GM18870 (cell line): Measurements from ENCODE around the gene PRSS1.

Experiments
- ATAC-seq: cut with Tn5 transposase; IDR thresholded peaks from one replicate; pipeline ENCODE4 v1.9.1; 2021; ENCODE audit warnings: moderate library complexity; ENCODE audit not compliant: unreplicated experiment

Gene PRSS1

DNA sequence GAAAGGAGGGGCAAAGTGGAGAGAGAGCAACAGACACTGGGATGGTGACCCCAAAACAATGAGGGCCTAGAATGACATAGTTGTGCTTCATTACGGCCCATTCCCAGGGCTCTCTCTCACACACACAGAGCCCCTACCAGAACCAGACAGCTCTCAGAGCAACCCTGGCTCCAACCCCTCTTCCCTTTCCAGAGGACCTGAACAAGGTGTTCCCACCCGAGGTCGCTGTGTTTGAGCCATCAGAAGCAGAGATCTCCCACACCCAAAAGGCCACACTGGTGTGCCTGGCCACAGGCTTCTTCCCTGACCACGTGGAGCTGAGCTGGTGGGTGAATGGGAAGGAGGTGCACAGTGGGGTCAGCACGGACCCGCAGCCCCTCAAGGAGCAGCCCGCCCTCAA is 42.2 kb downstream of the PRSS1 start:
- ATAC-seq = no peak

DNA sequence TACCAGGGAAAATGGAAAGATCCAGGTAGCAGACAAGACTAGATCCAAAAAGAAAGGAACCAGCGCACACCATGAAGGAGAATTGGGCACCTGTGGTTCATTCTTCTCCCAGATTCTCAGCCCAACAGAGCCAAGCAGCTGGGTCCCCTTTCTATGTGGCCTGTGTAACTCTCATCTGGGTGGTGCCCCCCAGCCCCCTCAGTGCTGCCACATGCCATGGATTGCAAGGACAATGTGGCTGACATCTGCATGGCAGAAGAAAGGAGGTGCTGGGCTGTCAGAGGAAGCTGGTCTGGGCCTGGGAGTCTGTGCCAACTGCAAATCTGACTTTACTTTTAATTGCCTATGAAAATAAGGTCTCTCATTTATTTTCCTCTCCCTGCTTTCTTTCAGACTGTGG is 42.9 kb downstream of the PRSS1 start:
- no peak for ATAC-seq

DNA sequence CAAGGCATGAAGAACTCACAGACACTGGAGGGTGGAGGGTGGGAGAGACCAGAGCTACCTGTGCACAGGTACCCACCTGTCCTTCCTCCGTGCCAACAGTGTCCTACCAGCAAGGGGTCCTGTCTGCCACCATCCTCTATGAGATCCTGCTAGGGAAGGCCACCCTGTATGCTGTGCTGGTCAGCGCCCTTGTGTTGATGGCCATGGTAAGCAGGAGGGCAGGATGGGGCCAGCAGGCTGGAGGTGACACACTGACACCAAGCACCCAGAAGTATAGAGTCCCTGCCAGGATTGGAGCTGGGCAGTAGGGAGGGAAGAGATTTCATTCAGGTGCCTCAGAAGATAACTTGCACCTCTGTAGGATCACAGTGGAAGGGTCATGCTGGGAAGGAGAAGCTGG is 43.3 kb downstream of the PRSS1 start:
- no peak for ATAC-seq

DNA sequence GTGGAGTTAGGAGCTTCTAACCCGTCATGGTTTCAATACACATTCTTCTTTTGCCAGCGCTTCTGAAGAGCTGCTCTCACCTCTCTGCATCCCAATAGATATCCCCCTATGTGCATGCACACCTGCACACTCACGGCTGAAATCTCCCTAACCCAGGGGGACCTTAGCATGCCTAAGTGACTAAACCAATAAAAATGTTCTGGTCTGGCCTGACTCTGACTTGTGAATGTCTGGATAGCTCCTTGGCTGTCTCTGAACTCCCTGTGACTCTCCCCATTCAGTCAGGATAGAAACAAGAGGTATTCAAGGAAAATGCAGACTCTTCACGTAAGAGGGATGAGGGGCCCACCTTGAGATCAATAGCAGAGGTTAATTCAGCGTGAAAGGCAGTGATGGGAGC is 43.9 kb downstream of the PRSS1 start:
- ATAC-seq = no peak

DNA sequence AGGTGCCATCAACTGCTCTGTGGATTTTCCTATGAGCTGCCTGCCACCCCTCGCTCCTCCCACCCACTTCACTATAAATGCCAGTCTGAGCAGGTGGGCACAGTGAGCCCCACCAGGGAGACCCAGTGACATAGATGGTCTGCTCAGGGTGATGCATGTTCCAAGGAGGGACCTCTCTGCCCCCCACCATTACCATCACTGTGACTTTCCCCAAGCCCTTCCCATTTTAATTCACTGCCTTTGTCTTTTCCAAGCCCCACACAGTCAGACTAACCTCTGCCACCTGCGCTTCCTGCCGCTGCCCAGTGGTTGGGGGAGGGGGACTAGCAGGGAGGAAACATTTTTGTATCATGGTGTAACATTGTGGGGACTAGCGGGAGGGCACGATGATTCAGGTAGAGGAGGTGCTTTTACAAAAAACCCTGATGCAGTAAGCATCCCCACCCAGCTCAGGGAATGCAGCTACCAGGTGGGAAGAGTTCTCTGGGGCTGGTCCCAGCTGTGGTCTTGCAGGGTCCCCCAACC is 46.1 kb downstream of the PRSS1 start:
- no peak for ATAC-seq

DNA sequence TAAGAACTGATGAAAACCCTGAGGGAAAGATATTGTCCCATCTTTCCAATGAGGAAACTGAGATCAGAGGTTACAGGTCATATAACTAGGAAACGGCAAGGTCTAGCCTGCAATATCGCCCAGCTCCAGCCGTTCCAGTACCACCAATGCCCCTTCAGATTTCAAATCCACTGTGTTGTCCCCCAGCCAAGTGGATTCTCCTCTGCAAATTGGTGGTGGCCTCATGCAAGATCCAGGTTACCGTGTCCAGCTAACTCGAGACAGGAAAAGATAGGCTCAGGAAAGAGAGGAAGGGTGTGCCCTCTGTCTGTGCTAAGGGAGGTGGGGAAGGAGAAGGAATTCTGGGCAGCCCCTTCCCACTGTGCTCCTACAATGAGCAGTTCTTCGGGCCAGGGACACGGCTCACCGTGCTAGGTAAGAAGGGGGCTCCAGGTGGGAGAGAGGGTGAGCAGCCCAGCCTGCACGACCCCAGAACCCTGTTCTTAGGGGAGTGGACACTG is 46.8 kb downstream of the PRSS1 start:
- ATAC-seq = no peak

DNA sequence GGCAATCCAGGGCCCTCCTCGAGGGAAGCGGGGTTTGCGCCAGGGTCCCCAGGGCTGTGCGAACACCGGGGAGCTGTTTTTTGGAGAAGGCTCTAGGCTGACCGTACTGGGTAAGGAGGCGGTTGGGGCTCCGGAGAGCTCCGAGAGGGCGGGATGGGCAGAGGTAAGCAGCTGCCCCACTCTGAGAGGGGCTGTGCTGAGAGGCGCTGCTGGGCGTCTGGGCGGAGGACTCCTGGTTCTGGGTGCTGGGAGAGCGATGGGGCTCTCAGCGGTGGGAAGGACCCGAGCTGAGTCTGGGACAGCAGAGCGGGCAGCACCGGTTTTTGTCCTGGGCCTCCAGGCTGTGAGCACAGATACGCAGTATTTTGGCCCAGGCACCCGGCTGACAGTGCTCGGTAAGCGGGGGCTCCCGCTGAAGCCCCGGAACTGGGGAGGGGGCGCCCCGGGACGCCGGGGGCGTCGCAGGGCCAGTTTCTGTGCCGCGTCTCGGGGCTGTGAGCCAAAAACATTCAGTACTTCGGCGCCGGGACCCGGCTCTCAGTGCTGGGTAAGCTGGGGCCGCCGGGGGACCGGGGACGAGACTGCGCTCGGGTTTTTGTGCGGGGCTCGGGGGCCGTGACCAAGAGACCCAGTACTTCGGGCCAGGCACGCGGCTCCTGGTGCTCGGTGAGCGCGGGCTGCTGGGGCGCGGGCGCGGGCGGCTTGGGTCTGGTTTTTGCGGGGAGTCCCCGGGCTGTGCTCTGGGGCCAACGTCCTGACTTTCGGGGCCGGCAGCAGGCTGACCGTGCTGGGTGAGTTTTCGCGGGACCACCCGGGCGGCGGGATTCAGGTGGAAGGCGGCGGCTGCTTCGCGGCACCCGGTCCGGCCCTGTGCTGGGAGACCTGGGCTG is 47.5 kb downstream of the PRSS1 start:
- no peak for ATAC-seq

DNA sequence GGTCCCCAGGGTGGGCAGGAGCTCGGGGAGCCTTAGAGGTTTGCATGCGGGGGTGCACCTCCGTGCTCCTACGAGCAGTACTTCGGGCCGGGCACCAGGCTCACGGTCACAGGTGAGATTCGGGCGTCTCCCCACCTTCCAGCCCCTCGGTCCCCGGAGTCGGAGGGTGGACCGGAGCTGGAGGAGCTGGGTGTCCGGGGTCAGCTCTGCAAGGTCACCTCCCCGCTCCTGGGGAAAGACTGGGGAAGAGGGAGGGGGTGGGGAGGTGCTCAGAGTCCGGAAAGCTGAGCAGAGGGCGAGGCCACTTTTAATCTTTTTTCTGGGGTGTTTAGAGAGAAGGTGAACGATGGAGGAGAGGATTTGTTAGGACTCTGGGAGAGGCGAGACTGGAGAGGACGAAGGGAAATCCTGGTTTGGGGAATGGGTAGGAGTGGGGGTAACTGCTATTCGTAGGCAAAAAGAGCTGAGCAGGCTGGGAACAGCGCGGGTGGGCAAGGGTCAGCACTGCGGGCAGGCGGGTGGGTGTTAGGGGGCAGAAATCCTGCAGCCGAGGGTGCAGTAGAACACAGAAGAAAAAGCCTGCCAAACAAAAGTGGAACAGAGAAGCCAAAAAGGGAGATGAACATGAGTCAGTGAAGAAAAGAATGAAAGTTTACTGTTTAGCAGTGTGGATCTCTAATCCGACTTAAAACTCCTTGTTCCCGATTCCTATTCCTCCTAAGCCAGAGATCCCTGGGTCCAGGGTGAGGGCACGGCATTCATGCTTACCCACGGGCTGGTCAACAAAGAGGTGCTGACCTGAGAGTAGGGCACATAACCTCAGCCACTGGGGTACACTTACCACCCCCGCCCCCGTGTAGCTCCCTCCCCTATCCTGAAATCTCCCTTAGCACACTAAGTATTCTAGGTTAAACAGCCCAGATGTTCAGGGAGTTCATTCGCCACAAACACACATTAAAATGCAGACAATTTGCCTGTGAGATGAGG is 48.4 kb downstream of the PRSS1 start:
- ATAC-seq = no peak

DNA sequence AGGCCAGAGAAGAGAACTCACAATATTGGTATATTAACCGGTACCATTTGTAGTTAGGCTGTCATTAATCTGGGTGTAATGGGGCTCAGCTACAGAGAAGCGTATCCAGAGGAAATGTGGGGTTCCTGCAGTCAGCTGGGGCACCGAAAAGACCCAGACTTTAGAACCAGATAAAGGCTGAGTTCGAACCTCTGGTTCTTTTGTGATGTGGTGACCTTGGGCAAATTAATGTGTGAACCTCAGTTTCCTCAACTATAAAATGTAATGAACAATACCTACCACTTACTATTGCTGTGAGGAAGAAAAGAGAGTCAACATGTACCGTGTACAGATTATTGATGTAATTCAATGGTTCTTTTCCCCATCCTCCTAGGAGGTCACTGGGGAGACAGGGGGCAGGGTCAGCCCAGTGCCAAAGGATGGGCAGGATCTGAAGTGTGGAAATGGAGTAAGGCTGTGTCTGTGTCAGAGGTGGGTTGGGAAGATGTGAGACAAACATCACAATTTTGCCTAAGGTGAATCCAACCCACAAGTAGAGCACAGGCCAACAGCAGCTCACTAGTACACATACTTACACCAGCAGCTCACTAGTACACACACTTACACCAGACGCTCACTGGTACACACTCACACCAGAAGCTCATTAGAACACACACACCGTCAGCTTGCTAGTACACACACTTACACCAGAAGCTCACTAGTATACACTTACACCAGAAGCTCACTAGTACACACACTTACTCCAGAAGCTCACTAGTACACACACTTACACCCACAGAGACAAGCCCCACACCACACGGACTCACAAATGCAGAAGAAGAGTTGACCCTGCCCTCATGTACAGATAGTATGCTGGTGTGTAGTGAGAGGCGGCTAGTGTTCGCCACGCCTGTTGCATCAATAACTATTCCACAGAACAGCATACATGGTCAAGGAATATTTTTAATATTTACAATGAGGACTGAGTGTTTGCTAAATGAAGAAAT is 49.5 kb downstream of the PRSS1 start:
- ATAC-seq = no peak

DNA sequence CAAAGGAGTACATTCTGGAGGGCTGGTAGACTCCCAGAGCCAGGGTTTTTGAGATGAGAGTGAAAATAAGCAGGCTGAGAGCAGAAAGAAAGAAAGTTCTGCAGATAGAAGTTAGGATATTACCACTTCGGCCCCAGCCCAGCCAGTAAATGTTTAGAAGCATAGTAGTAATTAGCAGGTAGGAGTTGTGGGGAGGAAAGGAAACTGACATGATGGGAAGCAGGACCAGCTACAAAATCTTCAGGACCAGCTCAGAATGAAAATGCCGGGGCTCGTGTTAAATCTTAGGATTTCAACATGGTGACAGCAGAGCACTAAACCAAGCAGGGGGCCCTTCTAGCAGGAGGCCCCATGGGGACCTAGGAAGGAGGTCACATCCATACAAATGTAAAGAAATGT is 50.2 kb downstream of the PRSS1 start:
- no peak for ATAC-seq

DNA sequence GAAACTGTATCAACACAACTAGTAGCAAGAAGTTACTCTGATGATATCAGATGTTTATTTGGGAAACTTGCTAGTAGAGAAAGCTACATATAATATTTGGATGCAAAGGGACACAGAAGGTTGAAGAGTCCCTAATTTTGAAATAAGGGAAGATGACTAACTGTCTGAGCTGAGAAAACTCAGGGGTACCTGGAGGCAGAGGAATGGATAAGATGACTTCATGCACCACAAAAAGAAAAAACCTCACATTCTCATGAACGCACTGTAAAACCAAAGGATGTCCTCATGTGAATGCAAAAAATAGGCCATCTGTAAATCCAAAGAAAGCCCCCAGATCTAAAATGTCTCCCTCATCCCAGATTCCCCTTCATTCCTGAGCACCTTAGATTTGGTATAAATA is 50.8 kb downstream of the PRSS1 start:
- no peak for ATAC-seq

DNA sequence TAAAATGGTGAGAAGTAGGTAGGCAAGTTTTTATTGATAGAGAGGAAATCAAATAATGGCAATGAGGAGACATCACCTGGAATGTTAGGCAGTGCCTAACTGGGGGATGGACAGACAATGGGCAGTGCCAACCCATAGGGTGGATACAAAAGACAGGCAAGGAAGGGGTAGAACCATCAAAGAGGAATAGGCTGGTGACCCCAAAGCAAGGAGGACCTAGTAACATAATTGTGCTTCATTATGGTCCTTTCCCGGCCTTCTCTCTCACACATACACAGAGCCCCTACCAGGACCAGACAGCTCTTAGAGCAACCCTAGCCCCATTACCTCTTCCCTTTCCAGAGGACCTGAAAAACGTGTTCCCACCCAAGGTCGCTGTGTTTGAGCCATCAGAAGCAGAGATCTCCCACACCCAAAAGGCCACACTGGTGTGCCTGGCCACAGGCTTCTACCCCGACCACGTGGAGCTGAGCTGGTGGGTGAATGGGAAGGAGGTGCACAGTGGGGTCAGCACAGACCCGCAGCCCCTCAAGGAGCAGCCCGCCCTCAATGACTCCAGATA is 51.5 kb downstream of the PRSS1 start:
- ATAC-seq = no peak

DNA sequence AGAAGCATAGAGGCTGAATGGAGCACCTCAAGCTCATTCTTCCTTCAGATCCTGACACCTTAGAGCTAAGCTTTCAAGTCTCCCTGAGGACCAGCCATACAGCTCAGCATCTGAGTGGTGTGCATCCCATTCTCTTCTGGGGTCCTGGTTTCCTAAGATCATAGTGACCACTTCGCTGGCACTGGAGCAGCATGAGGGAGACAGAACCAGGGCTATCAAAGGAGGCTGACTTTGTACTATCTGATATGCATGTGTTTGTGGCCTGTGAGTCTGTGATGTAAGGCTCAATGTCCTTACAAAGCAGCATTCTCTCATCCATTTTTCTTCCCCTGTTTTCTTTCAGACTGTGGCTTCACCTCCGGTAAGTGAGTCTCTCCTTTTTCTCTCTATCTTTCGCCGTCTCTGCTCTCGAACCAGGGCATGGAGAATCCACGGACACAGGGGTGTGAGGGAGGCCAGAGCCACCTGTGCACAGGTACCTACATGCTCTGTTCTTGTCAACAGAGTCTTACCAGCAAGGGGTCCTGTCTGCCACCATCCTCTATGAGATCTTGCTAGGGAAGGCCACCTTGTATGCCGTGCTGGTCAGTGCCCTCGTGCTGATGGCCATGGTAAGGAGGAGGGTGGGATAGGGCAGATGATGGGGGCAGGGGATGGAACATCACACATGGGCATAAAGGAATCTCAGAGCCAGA is 52.5 kb downstream of the PRSS1 start:
- ATAC-seq = no peak

DNA sequence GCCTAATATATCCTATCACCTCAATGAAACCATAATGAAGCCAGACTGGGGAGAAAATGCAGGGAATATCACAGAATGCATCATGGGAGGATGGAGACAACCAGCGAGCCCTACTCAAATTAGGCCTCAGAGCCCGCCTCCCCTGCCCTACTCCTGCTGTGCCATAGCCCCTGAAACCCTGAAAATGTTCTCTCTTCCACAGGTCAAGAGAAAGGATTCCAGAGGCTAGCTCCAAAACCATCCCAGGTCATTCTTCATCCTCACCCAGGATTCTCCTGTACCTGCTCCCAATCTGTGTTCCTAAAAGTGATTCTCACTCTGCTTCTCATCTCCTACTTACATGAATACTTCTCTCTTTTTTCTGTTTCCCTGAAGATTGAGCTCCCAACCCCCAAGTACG is 53.0 kb downstream of the PRSS1 start:
- ATAC-seq = no peak
